ENCODE data around the gene SEZ6L. TPM values are rescaled to one million over a fixed set of nuclear protein-coding genes. Genes with fewer than 3 reads are reported as not detected.

SEZ6L gene
- total RNA-seq, 1 donor from 2014 or later: 0.03 TPM

DNA sequence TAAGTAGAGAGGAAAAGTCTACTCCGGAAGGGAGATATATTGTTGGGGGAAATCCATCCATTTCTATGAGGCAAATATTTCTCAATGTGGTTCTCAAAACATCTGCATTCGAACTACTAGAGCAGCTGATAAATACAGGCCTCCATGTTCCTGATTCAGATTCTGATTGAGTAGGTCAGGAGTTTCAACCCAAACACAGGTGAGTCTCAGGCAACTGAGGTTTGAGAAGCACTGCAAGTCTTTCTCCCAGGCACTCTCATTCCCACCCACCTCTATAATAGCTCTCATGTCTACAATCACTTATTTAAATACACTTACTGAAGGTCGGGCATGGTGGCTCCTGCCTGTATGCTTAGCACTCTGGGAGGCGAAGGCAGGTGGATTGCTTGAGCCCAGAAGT is 245.1 kb downstream of the SEZ6L start:
- ATAC-seq (no peak), DNase-seq (ENCODE audit: low spot score) (no peak)

DNA sequence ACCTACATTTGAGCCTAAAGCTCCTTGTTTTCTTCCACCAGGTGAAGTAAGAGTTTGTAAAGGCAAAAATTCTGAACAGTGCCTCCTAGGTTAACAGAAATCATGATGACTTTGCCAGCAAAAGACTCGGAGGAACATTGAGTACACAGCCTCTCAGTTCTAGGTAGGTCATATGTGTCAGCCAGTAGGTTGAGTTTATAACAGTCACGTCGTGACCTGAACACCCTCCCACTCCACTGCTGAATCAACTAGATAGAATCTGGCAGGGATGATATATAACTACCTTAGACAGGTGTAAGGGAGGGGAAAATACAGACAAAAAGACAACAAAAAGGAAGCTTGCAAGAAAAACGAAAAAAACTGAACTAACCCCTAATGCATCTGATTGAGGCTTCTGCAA is 247.0 kb downstream of the SEZ6L start:
- no peak for ATAC-seq
- DNase-seq (ENCODE audit: low spot score): no peak

DNA sequence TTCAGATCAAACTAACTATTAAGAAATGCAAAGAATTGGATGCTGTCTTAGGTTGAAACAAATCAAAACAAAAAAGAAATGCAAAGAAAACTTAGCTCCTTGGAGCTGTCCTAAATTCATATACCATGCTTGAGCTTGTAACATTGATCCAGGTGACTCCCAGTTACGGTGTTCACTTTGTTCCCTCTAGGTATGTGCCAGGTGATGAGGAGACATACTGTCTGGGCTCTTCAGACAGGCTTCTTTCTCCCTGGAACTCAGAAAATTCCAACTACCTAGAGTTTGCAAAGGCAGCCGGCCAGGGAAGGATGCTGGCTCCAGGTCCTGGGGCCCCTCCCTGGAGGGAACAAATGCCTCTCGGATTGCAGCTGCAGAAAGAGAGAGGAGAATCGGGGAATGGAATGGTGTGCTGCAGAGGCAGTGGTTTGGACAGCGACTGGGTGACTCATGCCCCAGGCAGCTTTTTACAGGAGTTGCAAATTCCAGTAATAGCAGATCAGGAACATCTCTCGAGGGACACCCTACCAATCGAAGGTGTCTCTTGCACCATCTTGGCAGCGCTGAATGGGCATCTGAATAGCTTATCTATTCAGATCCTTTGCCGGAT is 247.5 kb downstream of the SEZ6L start:
- ATAC-seq (no peak), DNase-seq (ENCODE audit: low spot score) (no peak)

DNA sequence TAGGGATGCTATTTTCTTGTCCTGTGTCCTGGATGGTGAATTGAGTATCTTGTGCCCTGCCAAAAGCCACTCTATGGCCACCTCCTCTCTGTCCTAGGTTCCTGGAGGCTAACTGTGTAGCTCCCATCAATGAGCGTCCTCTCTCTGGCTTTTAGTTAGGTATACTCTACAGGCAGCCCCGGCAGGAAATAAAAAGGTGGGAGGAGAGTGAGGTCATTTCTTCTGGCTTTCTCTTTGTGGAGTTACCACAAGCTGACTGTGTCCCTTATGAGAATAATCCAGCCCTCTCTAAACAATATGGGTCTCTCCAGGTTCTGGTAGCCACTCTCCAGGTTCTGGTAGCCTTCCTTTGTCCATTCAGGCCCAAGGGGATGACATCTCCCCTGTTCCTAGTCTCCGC is 248.1 kb downstream of the SEZ6L start:
- no peak for ATAC-seq
- DNase-seq (ENCODE audit: low spot score): no peak

DNA sequence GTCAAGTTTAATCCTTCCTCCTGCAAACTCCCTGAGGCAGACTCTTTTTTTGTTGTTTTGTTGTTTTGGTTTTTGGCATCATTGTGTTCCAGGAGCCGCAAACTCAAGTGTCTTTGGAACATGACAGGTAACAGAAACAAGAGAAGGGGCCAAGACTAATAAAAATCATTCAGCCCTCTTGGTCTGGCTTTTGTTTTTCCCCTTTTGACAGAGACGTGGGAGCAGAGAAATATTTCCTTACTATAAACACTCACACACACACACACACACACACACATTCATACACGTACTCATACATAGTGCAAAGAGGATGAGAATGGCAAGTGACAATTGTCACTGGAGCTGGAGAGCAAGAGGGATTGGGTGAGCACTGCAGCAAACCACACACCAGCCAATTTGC is 249.4 kb downstream of the SEZ6L start:
- DNase-seq (ENCODE audit: low spot score) (no peak), ATAC-seq (no peak)

DNA sequence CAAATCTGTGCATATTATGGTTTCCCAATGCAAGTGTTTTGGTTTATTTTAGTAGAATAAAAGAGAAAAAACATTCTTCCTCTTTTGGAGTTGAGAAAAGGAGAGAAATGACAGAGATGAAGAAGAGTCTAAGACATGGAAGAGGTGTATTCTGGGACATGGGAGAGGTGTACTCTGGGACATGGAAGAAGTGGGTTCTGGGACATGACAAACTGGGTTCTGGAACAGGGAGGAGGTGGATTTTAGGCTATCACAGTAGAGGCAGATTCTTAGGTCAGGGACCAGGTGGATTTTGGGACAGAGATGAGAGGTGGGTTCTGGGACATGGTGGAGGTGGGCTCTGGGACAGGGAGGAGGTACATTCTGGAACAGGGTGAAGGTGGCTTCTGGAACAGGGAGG is 257.7 kb downstream of the SEZ6L start:
- no peak for ATAC-seq
- DNase-seq (ENCODE audit: low spot score): no peak

DNA sequence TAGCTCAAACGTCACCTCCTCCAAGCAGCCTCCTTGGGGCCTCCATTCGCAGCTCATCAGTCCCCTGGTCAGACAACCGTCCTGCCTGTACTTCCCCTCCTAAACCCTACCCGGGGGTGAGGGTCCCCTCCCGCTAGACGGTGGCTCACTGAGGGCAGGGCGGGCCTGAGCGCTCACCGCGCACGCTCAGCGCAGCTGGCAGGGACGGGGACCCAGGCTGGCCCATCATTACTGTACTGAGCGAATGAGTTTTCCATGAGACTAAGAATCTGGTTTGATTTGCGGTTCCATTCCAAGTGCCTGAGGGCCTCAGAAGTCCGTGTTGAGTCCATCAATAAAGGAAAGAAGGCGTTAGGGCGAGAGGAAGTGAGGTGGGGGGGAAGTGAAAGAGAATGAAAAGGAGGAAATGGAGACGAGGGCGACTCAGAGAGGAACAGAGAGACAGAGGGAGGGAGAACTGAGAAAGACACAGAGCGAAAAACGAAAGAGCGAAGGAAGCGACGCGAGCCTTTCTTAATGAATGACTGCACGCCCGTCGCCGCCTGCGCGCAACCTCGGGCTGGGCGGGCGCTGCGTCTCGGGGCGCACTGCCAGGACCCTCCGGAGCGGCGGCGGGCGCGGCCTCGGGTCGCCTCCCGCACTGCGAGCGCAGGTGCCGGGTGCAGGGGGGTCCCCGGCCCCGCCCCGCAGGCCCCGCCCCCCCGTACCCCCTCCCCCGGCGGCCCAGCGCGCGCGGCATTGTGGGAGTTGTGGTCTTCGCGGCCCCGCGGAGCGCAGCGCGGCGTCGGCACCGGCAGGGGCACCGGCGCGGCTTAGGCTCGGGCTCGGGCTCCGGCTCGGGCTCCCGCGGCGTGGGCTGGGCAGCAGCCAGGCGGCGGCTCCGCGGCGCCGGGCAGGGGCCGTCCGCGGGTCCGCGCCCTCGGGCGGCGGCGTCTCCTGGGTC is 259.5 kb downstream of the SEZ6L start, which contains the start of gene ASPHD2:
ASPHD2 (plus strand) TSS at position 746 of the 943 bp plus-strand sequence. CDS start 4,356 bp downstream, outside the sequence.
- ATAC-seq (peak; percentile 73), DNase-seq (ENCODE audit: low spot score) (peak; percentile 55)

DNA sequence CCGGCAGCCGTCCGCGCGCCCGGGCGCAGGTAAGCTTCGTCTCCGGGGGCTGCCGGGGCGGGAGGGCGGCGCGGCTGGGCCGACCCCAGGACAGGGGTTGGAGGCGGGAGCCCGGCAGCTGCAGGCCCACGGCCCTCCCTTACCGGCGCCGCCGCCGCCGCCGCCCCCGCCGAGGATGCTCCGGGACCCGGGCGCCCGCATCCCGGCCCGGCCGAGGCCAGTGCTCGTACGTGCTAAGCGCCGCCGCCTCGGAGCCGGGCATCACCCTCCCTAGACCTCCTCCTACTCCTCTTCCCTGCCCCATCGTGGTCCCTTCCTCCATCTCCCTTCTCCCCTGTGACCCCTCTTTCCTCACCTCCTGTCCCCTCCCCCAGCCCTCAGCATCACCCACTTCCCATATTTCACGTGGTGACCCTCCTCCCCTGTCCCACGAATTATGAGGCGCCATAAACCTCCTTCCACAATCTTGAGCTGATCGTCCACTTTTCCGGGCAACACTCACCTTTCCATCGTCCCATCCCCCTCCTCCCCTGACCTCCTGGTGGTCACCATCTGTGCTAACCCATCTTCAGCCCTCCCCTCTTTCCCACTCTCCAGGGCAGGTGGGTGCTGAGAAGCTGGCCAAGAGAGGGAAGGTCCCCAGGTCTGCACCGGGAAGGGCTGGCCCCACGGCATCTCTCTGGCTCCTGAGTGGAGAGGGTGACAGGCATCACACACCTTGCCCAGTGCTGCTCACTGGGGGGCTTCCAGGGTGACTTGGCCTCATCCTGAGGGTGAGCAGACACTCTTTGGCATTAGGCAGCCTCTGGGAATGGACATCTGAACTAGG is 260.4 kb downstream of the SEZ6L start:
- ATAC-seq: no peak
- no peak for DNase-seq (ENCODE audit: low spot score)

DNA sequence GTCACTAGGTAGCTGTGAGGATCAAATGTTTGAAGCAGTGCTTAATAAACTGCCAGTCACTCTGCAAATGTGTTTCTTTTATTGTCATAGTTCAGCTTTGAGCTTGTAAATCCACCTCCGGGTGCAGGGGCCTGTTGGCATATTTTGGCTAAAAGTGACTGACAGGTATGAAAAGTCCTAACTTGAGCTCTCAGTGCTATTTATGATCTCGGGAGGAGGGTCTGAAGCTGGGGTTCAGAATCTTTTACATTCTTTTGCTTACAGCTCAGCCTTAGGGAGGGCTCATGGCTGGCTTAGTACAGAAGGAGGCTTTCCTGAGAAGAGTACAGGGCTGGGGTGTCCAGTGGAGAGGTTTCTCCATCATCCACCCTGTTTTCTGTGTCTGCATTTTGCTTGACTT is 261.3 kb downstream of the SEZ6L start:
- no peak for DNase-seq (ENCODE audit: low spot score)
- ATAC-seq: no peak

DNA sequence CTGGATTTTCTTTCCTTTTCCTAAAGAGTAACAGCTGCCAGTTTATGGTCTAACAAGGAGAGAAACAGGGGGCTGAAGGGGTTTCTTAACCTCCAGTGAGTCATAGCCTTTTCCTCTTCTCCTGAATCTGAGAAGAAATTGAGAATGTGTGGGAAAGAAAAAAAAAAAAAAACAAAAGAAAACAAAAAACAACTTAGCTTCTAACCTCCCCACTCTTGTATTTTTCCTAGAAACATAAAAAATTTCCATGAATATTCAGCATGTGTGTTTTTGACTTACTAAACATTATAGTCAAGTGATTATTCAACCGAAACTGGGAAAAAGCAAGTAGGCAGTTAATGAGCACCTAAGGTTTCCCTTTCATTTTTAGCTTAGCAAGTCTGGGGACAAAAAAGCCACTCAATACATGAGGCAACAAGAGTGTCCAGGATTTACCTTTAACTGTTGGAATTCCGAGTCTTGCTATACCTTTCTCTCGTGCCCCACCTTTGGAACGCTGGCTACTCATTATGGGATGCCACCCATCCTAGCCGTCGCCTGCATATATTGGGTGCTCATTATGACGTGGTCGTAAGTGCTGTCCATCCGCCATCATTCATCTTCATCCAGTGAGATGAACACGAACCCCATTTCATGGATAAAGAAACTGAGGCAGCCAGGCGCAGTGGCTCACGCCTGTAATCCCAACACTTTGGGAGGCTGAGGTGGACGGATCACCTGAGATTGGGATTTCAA is 262.2 kb downstream of the SEZ6L start:
- ATAC-seq: no peak
- no peak for DNase-seq (ENCODE audit: low spot score)

DNA sequence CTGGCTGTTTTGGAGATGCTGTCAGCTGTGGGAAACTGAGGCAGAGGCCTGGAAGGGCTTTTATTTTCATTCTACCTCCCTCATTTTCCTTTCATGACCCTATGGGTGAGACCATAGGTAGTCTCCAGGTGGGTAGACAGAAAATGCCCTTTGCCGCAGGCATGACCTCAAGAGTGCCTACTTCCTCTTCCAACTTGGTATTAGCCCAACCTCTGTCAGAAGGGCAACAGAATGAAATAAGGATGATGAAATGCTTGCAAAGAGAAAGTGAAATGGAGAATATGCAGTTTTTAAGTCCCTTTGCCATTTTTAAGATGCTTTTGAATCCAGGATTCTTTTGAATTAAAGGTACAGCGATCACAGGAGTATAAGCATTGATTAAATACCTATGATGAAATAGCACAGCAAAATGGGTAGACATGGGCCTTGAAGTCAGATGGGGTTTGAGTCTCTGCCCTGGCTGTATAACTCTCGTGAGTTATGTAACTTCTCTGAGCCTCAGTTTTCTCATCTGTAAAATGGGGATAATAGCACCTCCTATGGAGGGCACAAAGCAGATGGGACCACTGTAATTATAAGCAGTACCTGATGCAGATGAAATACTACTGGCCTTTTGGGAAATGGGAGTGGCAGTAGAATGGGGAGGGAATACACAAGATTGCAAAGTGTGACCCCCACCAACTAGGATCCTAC is 263.5 kb downstream of the SEZ6L start:
- no peak for DNase-seq (ENCODE audit: low spot score)
- no peak for ATAC-seq
